CD4-positive, alpha-beta T cell treated with Interleukin-17A for 4 hours (primary cell): Measurements from ENCODE around the gene JAZF1.

Source experiments
- DNase-seq: peaks from one replicate; pipeline ENCODE4 v3.0.0-alpha.2; 2020; ENCODE audit warnings: mixed read lengths

Gene JAZF1

DNA sequence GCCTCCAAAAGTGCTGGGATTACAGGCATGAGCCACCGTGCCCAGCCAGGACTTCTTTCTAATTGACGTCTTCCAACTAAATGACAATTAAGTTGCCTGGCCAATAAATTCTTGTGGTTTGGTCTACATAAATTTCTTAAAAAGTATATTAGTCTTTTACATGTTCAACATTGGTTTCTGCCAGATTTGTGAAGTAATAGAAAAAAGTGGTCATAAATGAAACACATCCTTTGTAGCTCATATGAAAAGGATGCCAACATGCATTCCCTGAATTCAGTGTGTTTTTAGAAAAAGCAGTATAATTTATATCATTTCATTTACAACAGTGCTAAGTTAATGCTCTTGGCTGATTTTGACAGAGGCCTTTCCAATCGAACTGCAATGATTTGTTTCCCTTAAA lies 225.6 kb downstream of the JAZF1 start:
- DNase-seq = no peak

DNA sequence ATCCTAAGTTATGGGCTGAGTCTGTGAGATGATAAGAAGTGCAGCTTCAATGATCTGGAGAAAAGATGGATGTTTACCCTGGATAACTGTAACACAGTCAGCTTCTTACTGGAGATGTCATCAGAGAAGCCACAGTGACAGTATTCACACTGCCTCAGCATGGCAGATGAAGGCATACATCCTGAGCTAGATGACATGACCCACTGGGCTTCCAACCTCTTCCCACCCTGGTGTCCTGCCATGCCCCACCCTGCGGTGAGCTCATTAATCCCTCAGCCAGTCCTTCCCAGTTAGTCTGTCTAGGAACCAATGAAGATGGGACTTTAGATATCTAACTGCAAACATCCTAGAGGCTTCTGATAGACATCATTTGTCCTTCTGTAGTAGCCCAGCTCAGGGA lies 226.8 kb downstream of the JAZF1 start:
- DNase-seq = no peak

DNA sequence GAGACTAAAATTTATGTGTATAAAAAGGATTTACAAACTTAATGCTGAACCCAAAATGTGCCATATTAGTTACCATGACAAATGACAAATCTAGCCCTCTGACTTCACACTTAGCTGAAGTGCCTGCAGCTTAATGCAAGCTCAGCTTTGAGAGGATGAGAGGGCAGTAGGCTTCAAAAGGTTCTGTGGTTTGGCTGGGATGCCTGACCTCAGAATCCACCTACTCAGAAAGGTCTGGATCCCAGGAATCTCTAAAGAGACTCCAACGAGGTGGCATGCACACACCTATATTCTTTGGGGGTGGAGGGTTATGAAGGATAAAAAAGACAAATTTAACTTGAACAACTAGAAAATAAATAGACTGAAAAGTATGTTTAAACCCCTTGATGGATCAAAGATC lies 227.2 kb downstream of the JAZF1 start:
- DNase-seq = no peak

DNA sequence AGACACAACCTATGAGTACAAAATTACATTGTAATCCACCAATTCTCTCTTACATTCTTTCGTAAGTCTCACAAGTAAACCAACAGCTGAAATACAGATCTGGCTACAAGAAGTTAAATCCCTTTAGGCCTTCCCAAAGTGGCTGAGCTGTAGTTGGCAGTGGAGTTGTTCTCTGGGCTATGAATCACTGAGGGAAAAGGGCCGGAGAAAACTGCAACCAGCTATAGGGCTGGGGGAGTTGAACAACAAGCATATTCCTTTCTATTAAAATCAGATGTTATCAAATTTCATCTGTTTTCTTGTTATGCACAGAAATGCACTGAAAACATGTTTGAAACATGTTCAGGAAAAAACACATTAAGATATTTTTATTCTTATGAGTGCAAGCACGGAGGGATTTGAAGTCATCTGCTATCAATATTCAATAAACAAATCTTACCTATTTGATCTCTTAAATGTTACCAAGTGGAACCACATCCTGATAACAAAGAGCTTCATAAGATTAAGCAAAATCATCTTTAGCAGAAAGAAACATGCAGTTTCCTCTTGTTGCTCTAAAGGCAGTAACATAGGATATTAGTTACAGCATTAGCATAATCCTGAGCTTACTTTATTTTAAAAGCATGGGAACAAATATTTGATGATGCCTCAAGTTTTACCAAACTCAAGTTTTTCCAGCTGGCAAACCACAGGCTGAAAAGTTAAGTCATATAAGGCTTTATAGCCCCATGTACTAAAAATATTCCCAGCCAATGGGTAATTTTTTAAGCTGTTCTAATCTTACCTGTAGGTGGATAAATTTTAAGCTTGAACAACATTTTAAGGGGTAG lies 227.9 kb downstream of the JAZF1 start:
- no peak for DNase-seq

DNA sequence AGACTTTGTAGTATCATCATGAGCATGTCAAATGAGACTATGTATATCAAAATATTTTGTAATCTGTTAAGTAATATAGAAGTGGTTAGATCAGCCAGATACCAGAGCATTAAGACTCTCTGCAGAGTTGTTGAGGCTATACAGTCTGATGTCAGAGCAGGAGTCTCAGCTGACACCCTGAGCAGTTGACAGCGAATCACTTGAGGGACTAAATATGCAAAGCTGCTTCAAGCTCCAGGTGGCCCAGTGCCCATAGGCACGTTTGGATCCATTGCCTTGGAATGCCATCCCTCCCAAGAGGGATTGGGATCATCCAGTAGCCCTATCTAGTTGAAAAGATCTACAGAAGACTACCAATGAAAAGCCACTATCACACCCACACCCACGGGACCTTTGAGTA lies 230.5 kb downstream of the JAZF1 start:
- DNase-seq = no peak

DNA sequence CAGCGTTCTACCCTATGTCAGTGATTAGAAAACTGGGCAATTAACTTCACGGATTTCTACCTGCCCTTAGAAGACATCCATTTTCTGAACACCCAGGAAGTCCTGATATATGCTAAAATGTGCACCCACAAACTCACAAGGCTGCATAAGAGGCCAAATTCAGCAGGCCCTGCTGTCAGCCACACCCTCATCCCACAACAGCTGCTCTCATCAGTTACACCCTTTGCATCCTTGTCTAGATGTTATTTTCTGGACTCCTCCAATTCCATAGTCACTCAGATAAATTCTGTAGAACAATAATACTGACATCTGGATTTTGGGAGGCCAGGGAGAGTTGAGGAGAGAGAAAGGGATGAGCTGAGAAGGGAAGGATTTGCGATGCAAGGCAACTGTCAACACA lies 231.7 kb downstream of the JAZF1 start:
- DNase-seq = no peak

DNA sequence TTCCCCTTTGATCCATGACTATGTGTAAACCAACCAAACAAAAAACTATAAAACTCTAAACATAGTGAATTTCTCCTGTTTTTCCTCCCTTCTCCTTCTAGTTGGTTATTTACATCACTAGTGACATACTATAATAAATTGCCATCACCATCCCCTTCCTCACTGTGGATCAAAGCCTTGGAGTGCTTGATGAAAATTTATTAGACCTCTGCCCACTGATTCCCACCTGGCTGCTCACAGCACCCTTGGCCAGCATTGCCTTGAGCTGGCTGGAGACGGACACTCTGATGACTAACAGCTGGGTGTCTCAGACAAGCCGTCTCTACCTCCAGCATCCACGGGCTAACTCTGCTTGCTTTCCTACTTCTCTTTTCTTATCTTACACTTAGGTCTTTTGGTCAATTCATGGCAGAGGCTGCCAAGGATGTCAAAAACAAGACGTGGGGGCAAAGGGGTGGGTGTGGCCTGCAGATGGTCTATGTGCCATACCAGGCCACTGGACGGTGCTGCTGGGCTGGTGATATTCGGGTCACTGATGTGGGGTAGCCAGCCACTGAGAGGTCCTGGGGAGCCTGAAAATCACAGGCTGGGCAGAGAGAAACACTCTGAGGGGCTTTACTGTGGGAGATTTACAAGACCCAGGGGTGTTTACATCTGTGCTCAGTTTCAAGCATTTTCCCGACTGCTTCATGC lies 232.9 kb downstream of the JAZF1 start:
- DNase-seq = no peak

DNA sequence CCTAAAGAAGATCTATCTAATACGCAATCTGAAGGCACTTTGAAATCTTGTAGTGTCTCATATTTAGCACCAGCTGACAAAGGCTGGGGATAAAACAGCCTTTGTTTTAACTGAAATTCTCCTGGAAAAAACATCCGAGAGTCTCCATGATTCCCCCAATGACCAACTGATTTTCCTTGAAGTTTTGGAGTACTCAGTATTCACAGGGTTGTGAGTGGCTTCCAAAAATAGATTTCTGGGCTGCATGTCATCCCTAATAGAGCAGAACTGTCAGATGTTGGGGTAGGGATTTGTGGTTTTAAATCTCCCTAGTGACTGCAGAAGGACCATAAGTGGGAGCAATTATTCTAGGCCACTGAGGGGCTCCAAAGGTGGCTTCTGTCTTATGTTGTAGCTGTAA lies 234.2 kb downstream of the JAZF1 start:
- DNase-seq = no peak

DNA sequence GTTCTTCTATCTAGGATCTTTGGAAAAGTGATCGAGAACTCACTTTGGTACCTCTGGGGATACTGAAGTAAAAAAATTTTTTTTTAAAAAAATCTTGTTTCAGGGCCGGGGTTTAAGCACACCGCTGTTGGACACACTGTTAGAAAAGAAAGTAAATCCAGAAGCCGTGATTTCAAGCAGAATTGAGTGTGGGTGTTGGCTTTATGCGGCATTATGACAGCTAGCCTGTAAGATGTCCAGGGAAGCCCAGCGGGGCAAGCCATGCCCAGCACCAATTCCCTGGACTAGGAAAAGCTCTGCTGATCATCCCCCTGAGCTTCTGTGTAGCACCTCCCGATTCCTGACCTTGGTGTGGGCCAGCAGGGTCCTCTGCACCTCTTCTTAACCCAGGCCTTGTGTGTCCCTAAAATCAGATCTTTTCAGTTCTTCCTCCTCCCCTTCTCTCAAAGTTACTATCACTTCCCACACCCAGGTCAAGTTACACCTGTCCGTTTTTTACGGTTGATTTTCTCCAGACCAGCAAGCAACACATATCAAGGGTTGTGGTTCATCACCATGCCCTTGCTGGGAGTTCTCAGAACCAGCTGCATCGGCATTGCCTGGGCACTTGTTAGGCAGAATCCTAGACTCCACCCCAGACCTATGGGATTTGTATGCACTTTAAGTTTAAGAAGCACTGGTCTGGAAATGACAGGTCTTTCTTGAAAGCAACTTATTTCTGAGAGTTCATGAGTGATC lies 235.4 kb downstream of the JAZF1 start:
- DNase-seq = no peak

DNA sequence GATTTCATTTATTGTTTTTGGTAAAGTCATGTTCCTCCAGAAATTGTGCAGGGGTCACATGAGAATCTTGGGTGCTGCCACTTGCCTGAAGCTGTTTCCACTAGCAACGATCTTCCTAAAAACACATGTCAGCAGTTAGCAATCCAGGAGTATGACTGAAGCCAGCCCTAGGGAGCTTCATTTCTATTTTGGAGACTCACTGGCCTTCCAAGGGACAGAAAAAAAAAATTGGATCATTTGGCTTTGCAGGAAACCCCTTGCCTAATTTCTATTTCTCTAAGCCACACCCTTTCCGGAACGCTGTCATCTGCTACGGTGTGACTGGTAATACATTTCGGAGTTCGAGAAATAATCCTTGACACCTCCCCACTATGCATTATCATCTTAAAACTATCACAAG lies 236.0 kb downstream of the JAZF1 start:
- no peak for DNase-seq

DNA sequence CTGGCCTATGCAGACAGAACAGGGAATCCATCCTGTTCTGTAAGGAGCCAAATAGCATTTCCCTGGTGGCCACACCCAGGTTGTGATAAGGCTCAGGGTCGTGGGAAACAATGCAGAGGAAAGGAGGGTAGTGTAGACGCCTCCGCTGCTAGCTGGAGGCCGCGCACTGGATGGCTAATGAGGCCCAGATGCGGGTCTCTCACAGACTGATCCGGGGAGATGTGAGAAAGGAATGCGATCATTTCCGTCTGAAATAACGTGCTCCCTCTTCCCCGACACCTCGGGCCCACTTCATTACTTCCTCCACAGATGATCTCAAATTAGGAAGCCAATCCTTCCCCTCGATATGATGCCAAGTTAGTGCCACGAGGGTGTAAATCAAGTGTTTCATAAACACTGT lies 237.4 kb downstream of the JAZF1 start:
- DNase-seq = no peak

DNA sequence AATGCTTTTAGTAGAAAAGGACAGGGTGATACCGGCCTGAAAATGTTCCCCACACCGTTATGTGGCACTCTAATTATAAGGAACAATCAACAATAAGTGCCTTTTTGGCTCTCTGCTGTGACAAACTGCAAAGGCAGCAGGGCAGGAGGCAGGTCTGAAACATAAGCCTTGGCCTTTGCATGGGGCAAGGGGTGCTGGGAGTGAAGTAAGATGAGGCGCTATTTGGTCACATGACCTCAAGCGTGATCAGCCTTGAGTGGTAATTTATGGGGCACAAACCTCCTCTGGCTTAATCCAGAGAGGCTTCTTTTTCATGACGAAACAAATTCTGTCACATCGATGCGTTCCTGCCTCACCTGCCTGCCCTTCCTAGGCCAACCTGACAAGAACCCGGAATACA lies 237.9 kb downstream of the JAZF1 start:
- DNase-seq = no peak

DNA sequence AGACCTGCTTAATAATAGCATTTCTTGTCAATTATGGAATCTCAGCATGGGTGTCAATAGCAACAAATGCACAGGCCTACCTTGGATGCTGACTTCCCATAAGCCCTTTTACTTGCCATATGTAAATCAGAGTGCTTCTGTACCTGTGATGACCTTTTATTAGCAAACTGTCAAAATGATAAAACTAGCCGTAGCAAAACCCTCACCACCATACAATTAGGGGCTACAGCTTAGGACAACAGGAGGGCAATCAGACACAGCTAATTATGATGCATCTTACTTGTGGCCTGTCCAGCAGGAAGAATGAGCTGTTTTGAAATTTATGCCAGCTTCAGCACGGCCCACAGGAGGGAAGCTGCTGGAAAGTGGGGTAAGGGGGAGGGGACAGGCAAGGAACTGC lies 239.1 kb downstream of the JAZF1 start:
- no peak for DNase-seq

DNA sequence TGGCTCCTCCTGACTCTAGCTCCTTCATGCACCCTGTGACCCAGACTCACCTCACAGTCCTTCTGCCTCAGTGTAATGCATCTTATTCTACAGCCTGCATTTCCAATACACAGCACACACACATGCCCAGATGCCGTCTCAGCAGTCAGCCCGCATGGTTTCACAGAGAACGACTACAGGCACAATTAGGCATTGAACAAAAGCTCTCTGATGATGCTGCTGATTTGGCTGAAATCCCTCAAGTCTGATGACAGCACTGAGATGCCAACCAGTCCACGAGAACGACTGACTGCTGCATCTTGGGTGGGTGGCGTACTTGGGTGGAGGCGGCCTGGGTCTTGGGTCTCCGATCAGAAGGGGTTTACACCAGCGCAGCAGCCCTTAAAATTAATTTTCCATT lies 240.3 kb downstream of the JAZF1 start:
- no peak for DNase-seq

DNA sequence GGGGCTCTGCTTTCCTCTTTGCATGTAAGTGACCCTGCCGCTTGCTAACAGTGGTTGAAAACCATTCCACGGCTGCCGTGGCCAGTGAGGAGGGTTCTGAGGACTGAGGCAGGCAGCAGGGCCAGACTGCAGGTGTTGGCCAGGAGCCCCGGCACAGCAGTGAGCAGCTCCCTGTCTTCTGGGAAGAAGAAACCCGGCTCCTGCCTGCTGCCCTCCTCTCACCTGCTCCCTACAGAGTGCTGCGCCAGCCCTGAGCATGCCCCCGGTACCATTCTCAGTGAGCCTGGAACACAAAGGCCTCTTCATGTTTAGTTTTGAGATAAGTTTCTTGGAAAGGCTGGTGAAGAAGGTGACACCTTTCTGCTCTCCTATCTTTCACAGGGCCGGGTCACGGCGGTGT lies 240.7 kb downstream of the JAZF1 start:
- DNase-seq = no peak

DNA sequence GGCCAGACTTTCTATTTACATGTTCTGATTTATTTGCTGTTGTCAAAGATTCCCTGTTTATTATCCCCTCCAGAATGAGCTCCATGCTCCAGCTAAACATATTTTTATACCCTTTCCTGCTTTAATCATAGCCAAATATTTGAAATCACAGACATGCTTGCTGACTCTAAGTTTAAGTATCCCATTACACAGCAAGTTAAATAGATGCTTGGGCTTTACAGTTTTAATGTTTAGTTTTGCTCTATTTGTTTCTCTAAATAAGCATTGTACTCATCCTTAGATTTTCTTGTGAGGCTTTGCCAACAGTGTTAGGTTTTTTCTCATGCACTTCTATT lies 243.9 kb downstream of the JAZF1 start:
- no peak for DNase-seq

DNA sequence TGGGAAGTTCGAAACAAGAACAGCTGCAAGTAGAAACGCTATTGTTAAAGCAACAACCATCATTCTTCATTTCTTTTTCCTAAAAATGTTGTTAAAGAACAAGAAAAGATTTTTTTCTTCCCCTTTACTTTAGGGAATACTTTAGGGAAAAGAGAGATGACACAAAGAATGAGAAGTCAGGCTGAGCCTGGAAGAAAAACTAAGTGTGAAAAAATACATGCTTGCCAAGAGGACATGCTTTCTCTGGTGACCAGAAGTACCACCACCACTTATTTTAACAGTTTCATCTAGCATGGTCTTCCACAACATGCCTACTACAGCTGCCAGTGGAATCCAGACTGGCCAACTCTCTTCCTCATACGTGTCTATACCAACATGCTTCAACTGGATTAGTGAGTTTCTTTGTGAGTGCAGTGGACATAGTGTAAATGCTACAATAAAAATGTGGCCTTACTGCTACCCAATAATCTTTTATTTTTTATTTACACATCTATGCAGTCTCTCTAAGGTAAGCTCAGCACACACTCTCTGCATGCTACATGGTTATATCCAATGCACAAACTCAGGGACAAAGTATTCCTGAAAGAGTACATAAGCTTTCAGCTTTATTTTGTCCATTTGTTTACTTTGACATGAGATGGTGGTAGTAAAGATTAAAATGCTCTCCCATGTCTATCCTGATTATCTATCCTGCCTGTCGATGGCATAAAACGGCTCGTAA lies 244.4 kb downstream of the JAZF1 start:
- no peak for DNase-seq

DNA sequence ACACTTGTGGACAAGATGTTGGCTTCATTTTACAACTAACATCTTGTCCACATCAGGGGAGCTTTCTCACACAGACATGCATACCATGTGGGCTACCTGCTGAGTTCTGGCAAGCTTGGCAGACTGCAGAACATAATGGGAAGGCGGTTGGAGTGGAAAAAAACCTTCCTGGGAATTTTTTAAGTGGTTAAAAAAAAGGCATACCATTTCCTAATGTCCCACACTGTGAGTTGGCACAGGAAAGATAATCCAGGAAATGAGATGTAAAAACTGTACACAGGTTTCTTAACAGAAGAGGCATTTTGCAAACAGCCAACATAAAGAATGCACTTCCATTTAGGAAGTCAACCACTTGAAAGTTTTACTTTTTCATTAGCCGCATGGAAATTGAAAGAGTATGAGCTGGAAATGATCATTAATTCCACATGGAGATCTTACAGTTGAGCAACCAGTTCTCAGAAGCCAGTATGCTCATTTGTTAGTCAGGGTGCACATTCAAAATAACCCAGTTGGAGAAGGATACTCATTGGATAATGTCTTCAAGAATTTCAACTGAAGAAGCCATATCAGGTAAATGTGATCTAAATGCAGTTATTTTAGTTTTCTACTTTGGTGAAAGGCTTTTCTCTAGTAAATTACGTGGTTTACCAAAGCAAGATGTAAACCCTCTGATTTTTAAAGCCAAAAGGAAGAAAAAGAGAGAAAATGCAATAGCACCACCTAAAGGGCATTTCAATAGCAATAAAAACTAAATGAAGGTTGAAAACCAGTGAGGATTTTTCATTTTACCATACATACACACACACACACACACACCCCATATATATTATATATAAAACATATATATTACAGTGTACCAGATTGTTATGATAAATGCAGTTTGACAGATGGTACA lies 246.7 kb downstream of the JAZF1 start:
- no peak for DNase-seq

DNA sequence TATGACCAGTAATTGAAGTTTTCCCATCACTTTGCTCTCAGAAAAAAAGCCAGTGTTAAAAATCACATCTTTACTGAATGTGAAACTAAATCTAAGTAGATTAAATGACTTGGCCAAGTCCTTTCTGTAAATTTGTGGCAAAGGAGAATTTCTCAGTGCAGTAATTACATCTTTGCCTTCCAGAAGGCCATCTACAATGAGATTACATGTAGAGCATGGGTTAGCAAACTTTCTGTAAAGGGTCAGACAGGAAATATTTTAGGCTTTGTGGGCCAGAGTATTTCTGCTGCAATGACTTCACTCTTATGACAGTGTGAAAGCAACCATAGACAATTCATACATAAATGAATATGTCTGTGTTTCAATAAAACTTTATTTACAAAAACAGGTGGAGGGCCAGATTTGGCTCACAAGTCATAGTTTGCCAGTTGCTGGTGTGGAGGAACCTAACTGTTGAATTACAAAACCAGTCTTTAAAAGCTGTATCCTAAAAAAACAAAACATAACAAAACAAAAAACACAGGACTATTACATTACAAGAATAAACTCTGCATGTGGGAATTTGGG lies 249.6 kb downstream of the JAZF1 start:
- no peak for DNase-seq

DNA sequence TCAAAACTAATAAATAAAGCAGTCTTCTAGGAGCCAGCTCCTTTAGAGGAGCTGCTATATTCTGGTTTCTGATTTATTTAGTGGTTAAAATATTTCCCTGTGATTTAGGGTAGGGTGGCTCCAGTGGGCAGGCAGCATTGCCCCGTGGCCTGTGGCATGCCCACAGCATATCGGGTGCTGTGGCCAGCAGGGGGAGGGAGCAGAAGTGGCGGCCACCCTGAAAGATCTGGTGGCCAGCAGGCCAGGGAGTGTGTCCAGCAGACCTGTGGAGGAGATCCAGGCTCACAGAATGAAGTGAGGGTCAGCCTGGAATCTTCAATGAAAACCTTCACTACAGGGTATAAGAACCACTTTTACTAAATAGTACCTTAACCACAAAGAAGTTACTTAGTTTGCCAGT lies 251.5 kb downstream of the JAZF1 start:
- no peak for DNase-seq

DNA sequence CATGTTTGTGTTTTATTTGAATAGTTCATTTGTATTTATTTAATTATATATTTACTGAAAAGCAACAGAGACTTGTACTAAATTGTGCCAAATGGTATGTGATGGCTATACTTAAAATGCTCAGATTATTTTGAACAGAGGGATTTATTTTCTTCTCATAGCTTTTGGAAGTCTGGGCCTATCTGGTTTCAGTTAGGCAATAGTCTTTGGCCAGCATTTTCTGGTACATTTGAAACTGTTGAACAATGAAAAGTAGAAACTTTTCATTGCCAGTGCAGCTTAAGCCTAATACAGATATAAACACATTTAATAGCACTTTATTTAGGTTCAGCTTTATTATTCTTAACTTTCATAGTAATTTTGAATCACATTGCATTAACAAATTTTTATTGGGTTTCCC lies 252.6 kb downstream of the JAZF1 start:
- DNase-seq = no peak
